Pancreas (tissue), 10 donors: ENCODE data around the gene CILP. TPM values are rescaled to one million over a fixed set of nuclear protein-coding genes. Genes with fewer than 3 reads are reported as not detected.

Source experiments
- ATAC-seq, 4 donors: fragments of 200-7000 bp; cut with Tn5 transposase; one replicate each; pipeline versions ENCODE4 v1.8.0 to v1.9.1; 2020; ENCODE audit warnings: mild to moderate bottlenecking in 4 of 4, moderate library complexity in 4 of 4
- DNase-seq, 6 donors: peaks; one replicate each; pipeline ENCODE4 v3.0.0-alpha.2; 2020
- FAIRE-seq: peaks from 2 replicates; lab custom pipeline; 2012; peaks lifted over from hg19 to GRCh38; lab: Jason Lieb, UNC
- H3K27ac ChIP-seq, 4 donors: fragments of 200-600 bp; sonication (generic); 1 replicate in 3 of 4; 2 replicates in 1 of 4; pipeline versions ENCODE4 v1.5.0 to v1.8.0; 2020
- H3K27me3 ChIP-seq, 4 donors: fragments of 200-600 bp; one replicate each; pipeline ENCODE4 v1.8.0; 2021
- H3K36me3 ChIP-seq, 3 donors: fragments of 200-600 bp; sonication (generic) in 1 of 3; one replicate each; pipeline versions ENCODE4 v1.5.0 to v1.8.0; 2020 to 2021
- H3K4me1 ChIP-seq, 3 donors: fragments of 200-600 bp; one replicate each; pipeline ENCODE4 v1.8.0; 2021
- H3K4me3 ChIP-seq, 4 donors: fragments of 200-600 bp; sonication (generic) in 2 of 4; one replicate each; pipeline versions ENCODE4 v1.5.0 to v1.8.0; 2020 to 2021
- H3K9me3 ChIP-seq, 4 donors: fragments of 200-600 bp; one replicate each; pipeline ENCODE4 v1.8.0; 2021
- WGBS, 2 donors: extraction: QIAGEN DNeasy Blood & Tissue Kit; methylation state at CpG; one replicate each; pipeline ENCODE4 v1.1.7; 2013; 5-methylcytosine and 5-hydroxymethylcytosine counted together
- intact Hi-C, 3 donors: fragments of 100-400 bp; cut with DNase I; formaldehyde crosslinking; loops; one replicate each; pipeline versions ENCODE4 v1.11.1 to v1.14.2; 2022
- polyA plus RNA-seq, 2 donors: library from polyadenylated mRNA; stranded (reverse); fragments of 200-250 nt; gene quantifications; one replicate each; pipeline ENCODE4 v1.2.3, GENCODE V29; 2013
- total RNA-seq, 6 donors: library from RNA; stranded (reverse); fragmentation: NEBNext Ultra II Directional in 4 of 6; extraction: Animal tissue kit (Norgen Biotek cat#: 25700) in 4 of 6; gene quantifications; one replicate each; pipeline versions ENCODE4 v1.2.1 to v1.2.4, GENCODE V29; 2021 to 2023
- TF ChIP-seq, protein P1 (sequence below), 4 donors: fragments of 200-600 bp; sonication (generic) in 3 of 4; IDR thresholded peaks; one replicate each; pipeline versions ENCODE4 v1.5.0 to v1.8.0; 2021; ENCODE audit warnings: antibody characterized with exemption in 4 of 4
- donor health status: healthy with polysubstance abuse.
- donor health status: DM: no; HTN: no; CAD: no; lungs with moderate emphysema.
- donor health status: DM: no; HTN: no; CAD: no.
- donor health status: control.
- donor health status: control.
- donor health status: Bipolar disorder and iron deficiency.
- donor health status: DM: yes; HTN: yes; CAD: no.
- donor health status: DM: no; HTN: no; CAD: no.
- donor health status: DM: no; HTN: no; CAD: no.
- donor health status: DM: yes; HTN: yes; CAD: no.

Gene CILP
- total and polyA plus RNA-seq, 8 donors = 0.28 to 20.7 (median 1.1) TPM

DNA sequence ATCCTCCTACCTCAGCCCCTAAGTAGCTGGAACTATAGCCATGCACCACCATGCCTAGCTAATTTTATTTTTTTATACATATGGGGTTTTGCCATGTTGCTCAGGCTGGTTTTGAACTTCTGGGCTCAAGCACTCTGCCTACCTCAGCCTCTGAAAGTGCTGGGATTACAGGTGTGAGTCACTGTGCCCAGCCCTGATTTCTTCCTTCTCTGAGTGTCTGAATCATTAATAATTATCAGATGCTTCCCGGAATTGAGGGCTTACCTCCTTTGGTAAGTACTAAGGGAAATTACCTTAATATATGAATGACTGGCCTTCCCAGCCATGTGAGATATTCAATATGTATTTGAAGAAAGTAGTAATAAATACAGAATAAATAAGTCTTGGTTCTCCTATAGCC, 33.4 kb downstream of the CILP start:
- Histone ChIP-seq H3K36me3 (peaks cover 0 to 27% (median 5%) of the 10 kb centered on the region in 3 donors), H3K27ac (no peak overlapping the region), H3K4me1 (peaks cover 6 to 28% (median 9%) of the 10 kb centered on the region in 3 donors), H3K9me3 (no peaks in the 10 kb centered on the region), H3K4me3 (no peak overlapping the region), H3K27me3 (no peaks in the 10 kb centered on the region)
- WGBS, 2 donors = 30 to 32% methylated on average over 1 of the region's 1 CpG
- DNase-seq = no peak
- TF ChIP-seq, protein P1, sequence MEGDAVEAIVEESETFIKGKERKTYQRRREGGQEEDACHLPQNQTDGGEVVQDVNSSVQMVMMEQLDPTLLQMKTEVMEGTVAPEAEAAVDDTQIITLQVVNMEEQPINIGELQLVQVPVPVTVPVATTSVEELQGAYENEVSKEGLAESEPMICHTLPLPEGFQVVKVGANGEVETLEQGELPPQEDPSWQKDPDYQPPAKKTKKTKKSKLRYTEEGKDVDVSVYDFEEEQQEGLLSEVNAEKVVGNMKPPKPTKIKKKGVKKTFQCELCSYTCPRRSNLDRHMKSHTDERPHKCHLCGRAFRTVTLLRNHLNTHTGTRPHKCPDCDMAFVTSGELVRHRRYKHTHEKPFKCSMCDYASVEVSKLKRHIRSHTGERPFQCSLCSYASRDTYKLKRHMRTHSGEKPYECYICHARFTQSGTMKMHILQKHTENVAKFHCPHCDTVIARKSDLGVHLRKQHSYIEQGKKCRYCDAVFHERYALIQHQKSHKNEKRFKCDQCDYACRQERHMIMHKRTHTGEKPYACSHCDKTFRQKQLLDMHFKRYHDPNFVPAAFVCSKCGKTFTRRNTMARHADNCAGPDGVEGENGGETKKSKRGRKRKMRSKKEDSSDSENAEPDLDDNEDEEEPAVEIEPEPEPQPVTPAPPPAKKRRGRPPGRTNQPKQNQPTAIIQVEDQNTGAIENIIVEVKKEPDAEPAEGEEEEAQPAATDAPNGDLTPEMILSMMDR (IDR thresholded peaks at IDR 0.05) = no peak
- intact Hi-C loops = no loop called here
- ATAC-seq = peak in 3 of 4 donors; percentile 29 to 79 (median 54)
- no peak for FAIRE-seq

- Histone ChIP-seq H3K27me3 (no peaks in the 10 kb centered on the region), H3K27ac (no peak overlapping the region), H3K4me3 (no peak overlapping the region), H3K4me1 (peaks cover 0 to 17% (median 0%) of the 10 kb centered on the region in 3 donors), H3K9me3 (no peaks in the 10 kb centered on the region), H3K36me3 (peaks cover 0 to 35% (median 5%) of the 10 kb centered on the region in 3 donors)
- ATAC-seq (no peak), FAIRE-seq (no peak), DNase-seq (no peak)
- TF ChIP-seq, protein P1 (IDR thresholded peaks at IDR 0.05) = no peak
- intact Hi-C loops = no loop called here
Observed at GRCh38 chr15:65176056-65176455, 35.2 kb downstream of the CILP start.

DNA sequence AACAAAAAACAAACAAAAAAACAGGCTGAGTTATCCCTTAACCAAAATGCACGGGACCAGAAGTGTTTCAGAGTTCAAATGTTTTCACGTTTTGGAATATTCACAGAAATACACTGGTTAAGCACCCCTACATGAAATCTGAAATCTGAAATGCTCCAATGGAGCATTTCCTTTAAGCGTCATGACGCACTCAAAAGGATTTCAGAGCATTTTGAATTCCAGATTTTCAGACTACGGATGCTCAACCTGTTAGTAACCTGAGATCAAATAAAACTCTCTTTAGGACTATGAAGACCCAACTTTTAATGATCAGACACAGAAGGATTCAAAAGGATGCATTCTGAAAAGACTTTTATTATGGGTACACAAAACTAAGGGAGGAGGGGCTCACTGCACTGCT, 35.8 kb downstream of the CILP start:
- no peak for FAIRE-seq
- Histone ChIP-seq H3K9me3 (no peaks in the 10 kb centered on the region), H3K27ac (no peak overlapping the region), H3K4me1 (peaks cover 0 to 17% (median 0%) of the 10 kb centered on the region in 3 donors), H3K27me3 (no peaks in the 10 kb centered on the region), H3K36me3 (peaks cover 0 to 35% (median 6%) of the 10 kb centered on the region in 3 donors), H3K4me3 (no peak overlapping the region)
- no peak for ATAC-seq
- TF ChIP-seq, protein P1 (IDR thresholded peaks at IDR 0.05) = no peak
- no peak for DNase-seq
- intact Hi-C loops = no loop called here
- 92 to 94% methylated on average over 5 of the region's 5 CpGs for WGBS, 2 donors

DNA sequence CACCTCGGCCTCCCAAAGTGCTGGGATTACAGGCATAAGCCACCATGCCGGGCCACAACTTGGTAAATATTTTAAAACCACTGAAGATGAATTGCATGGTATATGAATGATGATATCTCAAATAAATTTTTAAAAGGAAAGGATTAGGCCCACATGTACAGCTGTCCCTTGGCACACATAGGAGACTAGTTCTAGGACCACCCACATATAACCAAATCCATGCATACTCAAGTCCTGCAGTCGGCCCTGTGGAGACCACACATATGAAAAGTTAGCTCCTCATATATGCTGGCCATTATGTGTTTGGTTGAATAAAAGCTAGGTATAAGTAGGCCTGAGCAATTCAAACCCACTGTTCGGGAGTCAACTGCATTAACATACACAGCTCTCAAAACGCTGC, 36.8 kb downstream of the CILP start:
- Histone ChIP-seq H3K27me3 (no peaks in the 10 kb centered on the region), H3K4me3 (no peak overlapping the region), H3K27ac (no peak overlapping the region), H3K4me1 (peaks cover 0 to 14% (median 0%) of the 10 kb centered on the region in 3 donors), H3K36me3 (peaks cover 0 to 41% (median 9%) of the 10 kb centered on the region in 3 donors), H3K9me3 (no peaks in the 10 kb centered on the region)
- FAIRE-seq (no peak), ATAC-seq (no peak), DNase-seq (no peak)
- TF ChIP-seq, protein P1 (IDR thresholded peaks at IDR 0.05) = no peak
- intact Hi-C loops = no loop called here
- 94 to 98% methylated on average over 5 of the region's 5 CpGs for WGBS, 2 donors

GRCh38 chr15:65172531-65172930, 38.7 kb downstream of the CILP start:
- TF ChIP-seq, protein P1 (IDR thresholded peaks at IDR 0.05) = no peak
- ATAC-seq (no peak), FAIRE-seq (no peak), DNase-seq (no peak)
- Histone ChIP-seq H3K27me3 (no peaks in the 10 kb centered on the region), H3K36me3 (peaks cover 0 to 36% (median 9%) of the 10 kb centered on the region in 3 donors), H3K9me3 (no peaks in the 10 kb centered on the region), H3K27ac (no peak overlapping the region), H3K4me1 (no peaks in the 10 kb centered on the region), H3K4me3 (no peak overlapping the region)
- 94 to 95% methylated on average over 5 of the region's 5 CpGs for WGBS, 2 donors
- intact Hi-C loops = no loop called here
